NCI-H2107 treated with DMSO at 0.1 percent for 48 hours (cell line): Measurements from ENCODE around the gene GPATCH1.
"Not testable (repeated sequence)": the region's sequence is repeated elsewhere in the genome, so short reads cannot be mapped to it uniquely, and the experiment has no call there.

ENCODE experiments used
- DNase-seq: peaks from one replicate; lab custom pipeline; 2025; ENCODE audit not compliant: unreplicated experiment; lab: John Stamatoyannopoulos, UW

The GPATCH1 gene

DNA sequence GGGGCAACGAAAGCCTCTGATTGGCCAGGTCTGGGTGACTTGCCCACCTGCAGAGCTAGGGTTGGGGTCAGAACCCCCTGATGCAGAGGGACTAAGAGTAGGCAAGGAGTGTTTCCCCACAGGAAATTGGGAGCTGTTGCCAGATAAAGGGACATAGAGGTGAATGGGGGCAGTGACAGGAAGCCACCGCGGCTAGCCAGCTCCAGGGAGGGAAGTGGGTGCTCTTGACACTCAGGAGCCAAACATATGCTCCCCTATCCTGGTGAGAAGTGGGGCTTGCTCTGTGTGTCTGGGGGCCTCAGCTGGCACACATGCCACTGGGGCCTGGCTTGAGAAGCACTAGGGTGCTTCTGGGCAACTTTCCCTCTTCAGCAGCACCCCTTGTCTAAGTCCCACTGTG lies 76.9 kb downstream of the GPATCH1 start:
- DNase-seq = no peak

DNA sequence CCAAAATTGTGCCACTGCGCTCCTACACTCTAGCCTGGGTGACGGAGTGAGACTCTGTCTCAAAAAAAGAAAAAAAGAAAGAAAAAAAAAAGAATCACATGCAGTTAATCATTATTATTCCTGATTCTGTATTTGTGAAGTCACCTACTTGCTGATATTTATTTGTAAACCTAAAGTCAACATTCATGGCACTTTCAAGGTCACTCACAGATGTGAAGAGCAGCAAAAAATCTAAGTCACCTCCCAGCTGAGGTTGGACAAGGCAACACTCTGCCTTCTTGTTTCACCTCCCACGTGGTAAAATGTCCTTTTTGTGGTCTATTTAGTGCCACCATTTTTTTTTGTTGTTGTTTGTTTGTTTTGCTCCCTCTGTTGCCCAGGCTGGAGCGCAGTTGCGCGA lies 77.4 kb downstream of the GPATCH1 start:
- DNase-seq = no peak

DNA sequence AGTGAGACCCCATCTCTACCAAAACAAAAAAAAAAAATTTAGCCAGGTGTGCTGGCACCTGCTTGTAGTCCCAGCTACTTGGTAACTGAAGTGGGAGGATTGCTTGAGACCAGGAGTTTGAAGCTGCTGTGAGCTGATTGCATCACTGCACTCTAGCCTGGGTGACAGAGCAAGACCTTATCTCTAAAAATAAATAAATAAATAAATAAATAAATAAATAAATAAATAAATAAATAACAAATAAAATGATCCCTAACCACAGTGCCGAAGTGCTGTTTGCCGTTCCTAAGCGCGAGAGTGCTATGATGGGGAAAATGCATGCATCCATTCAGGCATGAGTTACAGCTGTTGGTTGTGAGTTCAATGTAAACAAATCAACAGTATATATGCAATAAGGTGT lies 78.2 kb downstream of the GPATCH1 start:
- no peak for DNase-seq

DNA sequence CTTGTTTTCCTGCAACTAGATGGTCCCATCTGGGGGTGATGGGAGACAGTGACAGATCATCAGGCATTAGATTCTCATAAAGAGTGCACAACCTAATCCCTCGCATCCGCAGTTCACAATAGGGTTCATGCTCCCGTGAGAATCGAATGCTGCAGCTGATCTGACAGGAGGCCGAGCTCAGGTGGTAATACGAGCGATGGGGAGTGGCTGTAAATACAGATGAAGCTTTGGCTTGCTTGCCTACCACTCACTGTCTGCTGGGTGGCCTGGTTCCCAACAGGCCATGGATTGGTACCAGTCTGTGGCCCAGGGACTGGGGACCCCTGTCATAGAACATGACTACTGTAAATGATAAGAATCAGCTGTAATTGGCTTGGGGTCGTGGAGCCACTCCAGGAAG lies 78.9 kb downstream of the GPATCH1 start:
- no peak for DNase-seq

DNA sequence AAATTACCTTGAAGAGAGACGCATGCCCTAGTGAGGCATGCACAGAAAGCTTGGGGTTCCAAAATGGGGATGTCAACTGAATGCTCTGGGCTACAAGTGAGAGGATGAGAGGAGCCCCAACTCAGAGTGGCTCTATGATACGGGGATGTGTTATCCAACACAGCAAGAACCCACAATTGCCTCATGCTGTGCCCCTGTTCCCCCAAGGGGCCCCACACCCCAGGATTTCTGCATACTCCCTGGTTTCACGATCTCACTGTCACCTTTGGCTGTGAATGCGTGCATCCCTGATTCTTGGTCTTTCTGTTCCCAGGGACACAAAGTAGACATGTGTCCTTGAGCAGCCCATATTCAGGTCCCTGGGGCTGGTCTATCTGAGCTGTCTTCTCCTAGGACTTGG lies 80.2 kb downstream of the GPATCH1 start:
- no peak for DNase-seq

DNA sequence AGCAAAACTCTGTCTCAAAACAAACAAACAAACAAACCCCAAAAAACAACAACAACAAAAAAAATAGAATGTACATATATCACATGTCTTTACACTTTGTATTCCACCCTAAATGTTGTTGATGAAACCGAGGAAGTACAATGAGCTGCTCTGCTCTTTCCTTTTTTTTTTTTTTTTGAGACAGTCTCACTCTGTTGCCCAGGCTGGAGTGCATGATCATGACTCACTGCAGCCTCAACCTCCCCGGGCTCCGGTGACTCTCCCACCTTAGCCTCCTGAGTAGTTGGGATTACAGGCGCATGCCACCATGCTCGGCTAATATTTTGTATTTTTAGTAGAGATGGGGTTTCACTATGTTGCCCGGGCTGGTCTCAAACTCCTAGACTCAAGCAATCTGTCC lies 82.5 kb downstream of the GPATCH1 start:
- DNase-seq = no peak

DNA sequence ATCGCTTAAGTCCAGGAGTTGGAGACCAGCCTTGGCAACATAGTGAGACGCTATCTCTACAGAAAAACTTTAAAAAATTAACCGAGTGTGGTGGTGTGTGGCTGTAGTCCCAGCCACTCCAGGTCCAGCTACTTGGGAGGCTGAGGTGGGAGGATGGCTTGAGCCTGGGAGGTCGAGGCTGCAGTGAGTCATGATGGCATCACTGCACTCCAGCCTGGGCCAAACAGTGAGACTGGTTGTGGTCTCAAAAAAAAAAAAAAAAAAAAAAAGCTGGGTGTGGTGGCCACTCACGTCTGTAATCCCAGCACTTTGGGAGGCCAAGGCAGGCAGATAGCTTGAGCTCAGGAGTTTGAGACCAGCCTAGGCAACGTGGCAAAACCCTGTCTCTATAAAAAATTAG lies 85.1 kb downstream of the GPATCH1 start:
- not testable (repeated sequence) for DNase-seq

DNA sequence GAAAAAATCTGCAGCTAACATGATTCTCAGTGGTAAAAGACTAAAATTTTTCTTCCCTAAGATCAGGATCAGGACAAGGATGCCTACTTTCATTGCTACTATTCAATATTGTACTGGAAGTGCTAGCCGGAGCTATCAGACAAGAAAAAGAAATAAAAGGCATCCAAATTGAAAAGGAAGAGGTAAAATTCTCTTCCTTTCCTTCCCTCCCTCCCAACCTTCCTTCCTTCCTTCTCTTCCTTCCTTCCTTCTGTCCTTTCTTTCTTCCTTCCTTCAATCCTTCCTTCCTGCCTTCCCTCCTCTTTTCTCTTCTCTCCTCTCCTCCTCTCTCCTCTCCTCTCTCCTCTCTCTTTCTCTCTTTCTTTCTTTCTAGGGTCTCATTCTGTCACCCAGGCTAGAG lies 86.5 kb downstream of the GPATCH1 start:
- no peak for DNase-seq

DNA sequence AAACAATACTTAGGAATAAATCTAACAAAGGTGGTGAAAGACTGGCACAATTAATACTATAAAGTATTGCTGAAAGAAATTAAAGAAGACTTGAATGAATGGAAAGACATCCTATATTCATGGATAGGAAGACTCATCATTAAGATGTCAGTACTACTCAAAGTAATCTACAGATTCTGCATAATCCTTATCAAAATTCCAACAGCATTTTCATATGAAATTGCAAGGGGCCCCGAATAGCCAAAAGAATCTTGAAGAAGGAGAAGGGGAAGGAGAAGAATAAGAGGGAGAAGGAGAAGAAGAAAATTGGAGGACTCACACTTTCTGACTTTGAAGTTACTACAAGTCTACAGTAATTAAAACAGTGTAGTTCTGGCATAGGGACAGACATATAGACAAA lies 87.5 kb downstream of the GPATCH1 start:
- DNase-seq = no peak

DNA sequence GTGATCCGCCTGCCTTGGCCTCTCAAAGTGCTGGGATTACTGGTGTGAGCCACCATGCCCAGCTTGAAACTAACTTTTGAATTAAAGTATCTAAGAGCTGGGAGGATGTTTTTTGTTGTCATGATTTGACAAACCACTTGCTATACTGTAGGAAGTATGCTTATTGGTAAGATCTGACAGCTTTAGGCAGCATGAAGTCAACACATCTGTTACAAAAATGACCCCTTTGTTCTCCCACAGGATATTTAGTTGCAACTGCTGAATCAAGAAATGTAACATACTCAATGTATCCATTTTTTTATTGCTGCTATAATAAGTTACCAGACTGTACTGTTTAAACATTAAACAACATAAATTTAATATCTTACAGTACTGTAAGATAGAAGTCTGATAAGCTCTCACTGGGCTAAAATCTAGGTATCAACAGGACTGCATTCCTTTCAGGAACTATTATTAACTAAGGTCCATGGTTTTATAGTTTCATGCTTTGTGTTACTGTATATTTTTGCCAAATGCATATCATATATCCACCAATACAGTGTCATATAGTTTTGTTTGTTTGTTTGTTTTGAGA lies 90.3 kb downstream of the GPATCH1 start:
- DNase-seq = no peak

DNA sequence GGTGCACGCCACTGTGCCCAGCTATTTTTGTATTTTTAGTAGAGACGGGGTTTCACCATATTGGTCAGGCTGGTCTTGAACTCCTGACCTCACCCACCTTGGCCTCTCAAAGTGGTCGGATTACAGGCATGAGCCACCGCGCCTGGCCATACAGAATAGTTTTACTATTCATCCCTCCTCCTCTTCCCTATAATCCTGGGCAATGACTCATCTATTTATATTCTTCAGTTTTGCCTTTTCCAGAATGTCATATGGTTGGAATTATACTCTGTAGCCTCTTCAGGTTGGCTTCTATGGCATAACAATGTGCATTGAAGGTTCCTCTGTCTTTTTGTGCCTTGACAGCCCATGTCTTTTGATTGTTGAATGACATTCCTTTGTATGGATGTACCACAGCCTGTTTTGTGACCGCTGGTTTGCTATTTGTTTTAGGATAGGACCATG lies 91.0 kb downstream of the GPATCH1 start:
- DNase-seq = no peak

DNA sequence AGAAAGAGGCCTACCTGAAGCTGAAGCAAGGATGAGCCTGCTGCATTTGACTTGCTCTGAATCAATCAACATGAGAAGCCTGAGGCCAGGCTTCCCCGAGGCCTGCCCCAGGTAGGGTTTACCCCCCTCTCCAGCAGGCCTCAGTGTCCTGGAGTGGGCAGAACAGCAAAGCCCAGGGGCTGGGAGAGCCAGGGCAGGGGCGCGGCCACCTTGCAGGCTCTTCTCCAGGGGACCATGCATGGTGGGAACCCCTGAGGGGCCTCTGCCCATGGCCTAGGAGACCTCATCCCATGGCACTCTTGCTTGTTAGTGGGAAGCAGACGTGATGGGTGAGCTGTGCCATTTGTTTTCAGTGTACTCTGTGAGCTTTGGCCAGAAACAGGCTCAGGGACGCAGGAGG lies 93.2 kb downstream of the GPATCH1 start:
- DNase-seq = no peak

DNA sequence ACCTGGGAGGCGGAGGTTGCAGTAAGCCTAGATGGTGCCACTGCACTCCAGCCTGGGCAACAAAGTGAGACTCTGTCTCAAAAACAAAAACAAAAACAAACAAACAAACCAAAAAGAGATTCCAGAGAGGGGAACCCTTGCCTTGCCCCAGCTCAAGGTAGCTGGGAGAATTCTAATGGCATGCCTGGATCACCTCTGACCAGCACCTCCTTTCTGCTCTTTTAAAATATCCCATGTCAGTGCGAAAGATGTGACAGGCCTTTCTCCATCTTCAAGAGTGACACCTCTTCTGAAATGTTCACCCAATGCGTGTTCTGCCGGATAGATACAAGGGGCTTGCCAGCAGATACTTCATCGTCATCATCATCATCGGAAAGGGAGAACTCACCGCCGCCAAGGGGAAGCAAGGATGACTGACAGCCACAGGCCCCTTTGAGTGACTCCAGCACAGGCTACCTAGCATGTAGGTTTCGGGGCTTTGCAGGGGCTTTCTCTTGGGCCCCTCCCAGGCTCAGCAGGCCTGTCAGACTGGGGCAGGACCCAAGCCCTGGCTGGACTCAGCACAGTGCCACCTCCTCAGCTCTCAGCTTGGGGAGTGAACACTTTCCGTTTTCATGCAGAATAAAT lies 94.3 kb downstream of the GPATCH1 start:
- DNase-seq = no peak

DNA sequence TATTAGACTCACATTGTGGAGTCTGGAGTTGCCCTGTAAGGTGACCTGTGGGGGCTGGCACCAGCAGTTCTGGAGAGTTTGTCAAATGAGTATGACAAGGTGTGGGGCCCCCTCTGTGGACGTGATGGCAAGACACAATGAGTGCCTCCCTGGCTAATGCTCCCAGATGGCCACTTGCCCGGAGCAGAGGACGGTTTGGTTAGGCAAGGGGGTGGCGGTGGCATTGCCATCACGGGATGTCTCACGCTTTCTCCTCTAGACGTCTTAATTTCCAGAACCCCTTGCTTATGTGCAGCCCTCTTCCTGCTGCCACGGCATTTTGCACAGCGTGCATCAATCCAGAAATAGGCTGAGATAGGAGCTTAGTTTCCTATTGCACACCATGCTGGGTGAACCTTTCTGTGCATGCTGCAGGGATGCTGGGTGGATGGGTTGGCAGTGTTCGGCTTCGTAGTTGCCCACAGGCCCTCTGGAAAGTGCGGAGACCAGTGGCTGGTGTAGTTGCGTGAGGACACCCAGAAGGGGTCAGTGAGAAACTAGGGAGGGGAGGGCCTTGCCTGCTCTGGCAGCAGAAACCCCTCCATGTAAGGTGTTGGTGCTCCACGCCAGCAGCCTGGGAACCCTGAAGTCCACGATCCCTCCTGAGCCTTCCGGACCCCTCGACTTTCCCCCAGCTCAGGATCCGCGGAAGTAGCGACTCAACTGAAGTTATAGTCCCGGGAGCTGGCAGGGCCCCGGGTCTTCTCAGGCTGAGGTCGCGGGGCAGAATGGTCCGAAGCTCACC lies 95.1 kb downstream of the GPATCH1 start:
- DNase-seq = peak; percentile 4

DNA sequence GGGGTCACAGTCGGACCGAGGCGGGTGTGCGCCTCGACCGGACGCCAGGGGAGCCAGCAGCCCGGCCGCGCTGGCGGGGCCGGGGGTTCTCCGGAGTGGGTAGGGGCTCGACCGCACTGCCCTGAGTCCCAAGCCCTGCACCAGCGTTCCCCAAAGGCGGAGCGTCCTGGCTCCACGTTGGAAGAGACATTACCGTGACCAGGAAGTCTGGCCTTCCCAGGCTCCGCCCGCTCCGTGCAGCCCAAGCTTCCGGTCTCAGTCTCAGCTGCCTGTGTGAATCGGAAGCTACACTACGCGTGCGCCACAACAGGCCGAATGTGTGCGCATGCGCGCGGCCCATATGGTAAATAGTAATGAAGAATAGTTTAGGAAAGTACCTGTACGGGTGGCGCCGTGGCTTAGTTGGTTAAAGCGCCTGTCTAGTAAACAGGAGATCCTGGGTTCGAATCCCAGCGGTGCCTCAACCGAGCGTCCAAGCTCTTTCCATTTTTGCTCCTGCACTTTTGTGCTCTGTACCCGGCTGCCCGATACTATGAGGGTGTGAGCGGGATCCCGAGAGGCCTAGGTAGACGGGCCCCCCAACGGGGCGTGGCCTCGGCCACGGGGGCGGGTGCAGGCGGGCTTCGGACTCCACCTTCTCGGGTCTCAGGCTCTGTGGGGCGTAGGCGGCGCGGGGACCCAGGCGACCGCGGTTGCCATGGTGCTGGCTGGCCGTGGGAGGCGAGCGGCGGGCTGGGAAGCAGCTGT lies 95.9 kb downstream of the GPATCH1 start:
- DNase-seq = peak; percentile 98

DNA sequence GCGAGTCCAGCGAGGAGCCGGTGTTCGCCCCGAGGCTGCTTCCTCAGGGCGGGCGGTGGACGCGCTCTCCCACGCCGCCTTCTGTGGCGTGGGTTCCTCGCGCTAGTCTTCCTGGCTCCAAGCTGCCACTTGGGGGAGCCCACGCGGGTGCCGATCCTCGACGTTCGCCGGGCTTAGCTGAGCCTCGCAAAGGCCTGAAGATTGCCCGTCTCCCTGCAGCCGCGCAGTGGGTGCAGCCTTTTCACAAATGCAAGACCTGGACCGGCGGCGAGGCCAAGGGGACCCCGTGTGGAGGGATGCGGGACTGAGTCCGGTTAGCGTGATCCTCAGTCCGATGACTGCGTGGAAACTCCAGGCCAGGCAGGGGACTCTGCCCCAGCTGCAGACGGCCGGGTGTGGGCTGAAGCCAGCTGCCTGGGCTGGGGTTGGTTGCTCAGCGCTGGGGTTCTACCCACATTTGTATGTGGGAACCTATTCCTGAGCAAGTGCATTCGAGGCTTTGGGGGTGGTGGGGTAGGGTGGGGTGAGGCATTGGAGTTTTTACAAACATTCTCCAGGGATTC lies 96.5 kb downstream of the GPATCH1 start:
- peak; percentile 50 for DNase-seq
